SK-N-SH (cell line): ENCODE results near the gene HES6. TPM values are rescaled to one million over a fixed set of nuclear protein-coding genes. Genes with fewer than 3 reads are reported as not detected.
A peak's percentile ranks its signal among the peaks of the same experiment; 100 is the strongest.

ENCODE experiments used
- CTCF ChIA-PET: fragments of 300-600, 350-600 bp; formaldehyde crosslinking; extraction: SDS; loops from one replicate; lab custom pipeline; 2021; lab: Yijun Ruan, JAX
- POLR2A ChIA-PET: fragments of 350-600 bp; sonication (Branson Sonifier 250); formaldehyde crosslinking; extraction: SDS; loops from one replicate; lab custom pipeline; 2020; ENCODE audit warnings: antibody characterized with exemption, inconsistent platforms; lab: Yijun Ruan, JAX
- DNase-seq: peaks from one replicate; pipeline ENCODE4 v3.0.0; 2012
- H2AFZ ChIP-seq: fragments of 200-600 bp; sonication (generic); 2 replicates; pipeline ENCODE4 v1.8.1; 2016; ENCODE audit warnings: antibody characterized with exemption, mild to moderate bottlenecking, low read depth
- H3F3A ChIP-seq: fragments of 200-600 bp; sonication (generic); replicated peaks from 2 replicates; pipeline ENCODE3; 2016; ENCODE audit warnings: antibody characterized with exemption, mild to moderate bottlenecking; ENCODE audit not compliant: insufficient read depth
- H3K27ac ChIP-seq, 2 experiments: fragments of 200-500 bp in 1 of 2; fragments of 200-600 bp in 1 of 2; sonication (Bioruptor generic) in 1 of 2; sonication (generic), shearing (Covaris generic) in 1 of 2; 2 replicates each; pipeline versions ENCODE4 v1.5.1 to v1.6.1; 2014 to 2016; ENCODE audit warnings: low read depth in 2 of 2, inconsistent platforms in 1 of 2, low read length in 1 of 2, mild to moderate bottlenecking in 1 of 2, mixed read lengths in 1 of 2
- H3K27me3 ChIP-seq: fragments of 200-600 bp; sonication (generic), shearing (Covaris generic); 2 replicates; pipeline ENCODE4 v1.6.1; 2016; ENCODE audit warnings: mixed run types; ENCODE audit not compliant: insufficient read depth
- H3K36me3 ChIP-seq, 2 experiments: fragments of 200-500 bp in 1 of 2; fragments of 200-600 bp in 1 of 2; sonication (Bioruptor generic) in 1 of 2; sonication (generic) in 1 of 2; replicated peaks in 1 of 2; 2 replicates each; pipeline versions ENCODE3 to v1.5.1; 2014 to 2016; ENCODE audit warnings: low read length in 1 of 2, mild to moderate bottlenecking in 1 of 2; ENCODE audit not compliant: insufficient read depth in 2 of 2, control insufficient read depth in 1 of 2
- H3K4me1 ChIP-seq, 2 experiments: fragments of 200-500 bp in 1 of 2; fragments of 200-600 bp in 1 of 2; sonication (Bioruptor generic) in 1 of 2; sonication (generic), shearing (Covaris generic) in 1 of 2; 2 replicates each; pipeline versions ENCODE4 v1.5.1 to v1.6.1; 2014 to 2016; ENCODE audit warnings: low read depth in 1 of 2, low read length in 1 of 2, mixed run types in 1 of 2; ENCODE audit not compliant: insufficient read depth in 2 of 2, control insufficient read depth in 1 of 2
- H3K4me2 ChIP-seq: fragments of 200-600 bp; sonication (generic), shearing (Covaris generic); 2 replicates; pipeline ENCODE4 v1.6.1; 2017; ENCODE audit warnings: mixed run types
- H3K4me3 ChIP-seq, 2 experiments: fragments of 200-500 bp in 1 of 2; fragments of 200-600 bp in 1 of 2; sonication (Bioruptor generic) in 1 of 2; sonication (generic), shearing (Covaris generic) in 1 of 2; 2 replicates each; pipeline versions ENCODE4 v1.5.1 to v1.8.1; 2014 to 2016; ENCODE audit warnings: low read depth in 2 of 2, inconsistent platforms in 1 of 2, low read length in 1 of 2, mild to moderate bottlenecking in 1 of 2, mixed read lengths in 1 of 2, moderate library complexity in 1 of 2
- H3K79me2 ChIP-seq: fragments of 200-600 bp; sonication (generic); 2 replicates; pipeline ENCODE4 v1.8.1; 2017; ENCODE audit warnings: mild to moderate bottlenecking; ENCODE audit not compliant: insufficient read depth
- H3K9ac ChIP-seq: fragments of 200-600 bp; sonication (generic); 2 replicates; pipeline ENCODE4 v1.6.1; 2017; ENCODE audit warnings: mixed run types
- H3K9me2 ChIP-seq: fragments of 200-600 bp; sonication (generic); 2 replicates; pipeline ENCODE4 v1.6.1; 2017; ENCODE audit warnings: mixed run types
- H3K9me3 ChIP-seq: fragments of 200-600 bp; sonication (generic); 2 replicates; pipeline ENCODE4 v1.6.1; 2017; ENCODE audit warnings: mixed run types, mild to moderate bottlenecking, moderate library complexity
- H4K20me1 ChIP-seq: fragments of 200-600 bp; sonication (generic); 2 replicates; pipeline ENCODE4 v1.6.1; 2017; ENCODE audit warnings: mild to moderate bottlenecking, mixed run types; ENCODE audit not compliant: insufficient read depth
- CTCF ChIP-seq: fragments of 200-600 bp; sonication (generic); IDR thresholded peaks from 2 replicates; pipeline ENCODE4 v1.6.1; 2017; ENCODE audit warnings: antibody characterized with exemption, mild to moderate bottlenecking, moderate library complexity
- EP300 ChIP-seq, 2 experiments: IDR thresholded peaks; 2 replicates each; pipeline versions ENCODE4 v1.4.0 to v1.6.1; 2012; ENCODE audit warnings: borderline replicate concordance in 1 of 2, low read depth in 1 of 2, low read length in 1 of 2
- GABPA ChIP-seq: IDR thresholded peaks from 2 replicates; pipeline ENCODE4 v1.4.0; 2012; ENCODE audit warnings: low read depth, mild to moderate bottlenecking
- JUND ChIP-seq: IDR thresholded peaks from 2 replicates; pipeline ENCODE4 v1.4.0; 2012
- MXI1 ChIP-seq: IDR thresholded peaks from 2 replicates; pipeline ENCODE4 v1.6.1; 2012; ENCODE audit warnings: mild to moderate bottlenecking, low read depth, low read length, improper control_type of control experiment
- PBX3 ChIP-seq: IDR thresholded peaks from 2 replicates; pipeline ENCODE4; 2012
- REST ChIP-seq: IDR thresholded peaks from 2 replicates; pipeline ENCODE4 v1.6.1; 2012; ENCODE audit warnings: mild to moderate bottlenecking, low read depth, low read length, moderate library complexity
- YY1 ChIP-seq: IDR thresholded peaks from 2 replicates; pipeline ENCODE4 v1.4.0; 2012; ENCODE audit warnings: low read depth, mild to moderate bottlenecking
- WGBS: methylation state at CpG from one replicate; pipeline ENCODE4 v1.1.6; 2017; ENCODE audit warnings: low lambda C conversion rate; 5-methylcytosine and 5-hydroxymethylcytosine counted together
- polyA plus RNA-seq, 3 experiments: library from polyadenylated mRNA; depleted of rRNA; stranded (reverse); fragments of >200 nt; gene quantifications; 2 replicates each; pipeline ENCODE4 v1.2.3, GENCODE V29; 2012

Gene HES6
- polyA plus RNA-seq, 1 of the 3 experiments (the other 2 are of a cell fraction) = 3.6 TPM

GRCh38 chr2:238202326-238203093 lies 37.3 kb downstream of the HES6 start:
- DNase-seq = peak; percentile 45
- no peaks in the 10 kb centered on the region for H3K9me3 ChIP-seq
- ChIA-PET CTCF (interaction anchor here (0.7 to 1.4 kb wide), 6 partner anchors 14 to 690 kb away, joined by 3 read pairs; partner anchors contain the start of gene HES6), POLR2A (no interaction called here)
- H3K4me2 ChIP-seq = peak overlapping the region; percentile 95
- no peak overlapping the region for H2AFZ ChIP-seq
- H3K79me2 ChIP-seq = peaks cover 59% of the 10 kb centered on the region
- peaks cover 14 to 17% of the 10 kb centered on the region in 2 experiments; a peak in 2 of 4 replicates for H3K4me1 ChIP-seq
- H3F3A ChIP-seq = peaks cover 5% of the 10 kb centered on the region
- peaks cover 3% of the 10 kb centered on the region; the same call in 1 of the 2 replicates for H3K27me3 ChIP-seq
- TF ChIP-seq YY1 (no peak; the same call in 1 of the 2 replicates), MXI1 (peak; percentile 38; the same call in 1 of the 2 replicates)
- H3K4me3 ChIP-seq = peak overlapping the region; percentile 76 to 91
- peak overlapping the region; percentile 50 to 76; a peak in 3 of 4 replicates for H3K27ac ChIP-seq
- WGBS = 16% methylated on average over 18 of the region's 27 CpGs
- peaks cover 53% of the 10 kb centered on the region for H4K20me1 ChIP-seq
- no peaks in the 10 kb centered on the region for H3K9me2 ChIP-seq
- peak overlapping the region; percentile 79 for H3K9ac ChIP-seq
- peaks cover 0 to 17% of the 10 kb centered on the region in 2 experiments for H3K36me3 ChIP-seq

- no peak overlapping the region for H3K4me3 ChIP-seq
- H2AFZ ChIP-seq = no peak overlapping the region
- ChIA-PET CTCF (interaction anchor here (0.6 to 1.5 kb wide), 4 partner anchors 11 to 477 kb away, joined by 3 to 4 read pairs (median 3); no protein-coding TSS in a partner anchor), POLR2A (no interaction called here)
- no peak for DNase-seq
- H3F3A ChIP-seq = no peaks in the 10 kb centered on the region
- H3K9me2 ChIP-seq = no peaks in the 10 kb centered on the region
- TF ChIP-seq JUND (no peak), GABPA (no peak), EP300 (IDR thresholded peaks at IDR 0.05; ENCODE audit: borderline replicate concordance in 1 of 2, low read depth in 1 of 2, low read length in 1 of 2) (no peak), CTCF (no peak), REST (no peak), PBX3 (no peak)
- peaks cover 31% of the 10 kb centered on the region for H3K79me2 ChIP-seq
- H3K9me3 ChIP-seq = no peaks in the 10 kb centered on the region
- H3K4me2 ChIP-seq = no peak overlapping the region
- 100% methylated on average over 2 of the region's 2 CpGs for WGBS
- H3K27me3 ChIP-seq = no peaks in the 10 kb centered on the region
- H3K27ac ChIP-seq = no peak overlapping the region
- H3K9ac ChIP-seq = no peak overlapping the region
- peaks cover 10% of the 10 kb centered on the region for H4K20me1 ChIP-seq
- H3K36me3 ChIP-seq = peaks cover 64 to 83% of the 10 kb centered on the region in 2 experiments
- H3K4me1 ChIP-seq = no peaks in the 10 kb centered on the region
Measured at GRCh38 chr2:238190445-238190844, 49.4 kb downstream of the HES6 start.

Other genes starting within 250 kb of the HES6 start
- gene SCLY, start 179.0 kb downstream of the HES6 start, polyA plus RNA-seq (2012; rRNA removed) = 19.1 and 20.9 TPM in 2 replicates
- 0.03 and 0.05 TPM in 2 replicates for gene ESPNL, start 139.7 kb downstream of the HES6 start, polyA plus RNA-seq (2012; rRNA removed)
- gene KLHL30, start 101.4 kb downstream of the HES6 start, polyA plus RNA-seq (2012; rRNA removed) = not detected in 2 replicates
- 1.3 and 1.5 TPM in 2 replicates for gene ERFE, start 81.1 kb downstream of the HES6 start, polyA plus RNA-seq (2012; rRNA removed)
- 35.6 and 49.2 TPM in 2 replicates for gene ILKAP, start 36.3 kb downstream of the HES6 start, polyA plus RNA-seq (2012; rRNA removed)
- 0.82 and 0.96 TPM in 2 replicates for gene PER2, start 48.6 kb upstream of the HES6 start, polyA plus RNA-seq (2012; rRNA removed)
- gene TRAF3IP1, start 80.5 kb upstream of the HES6 start, polyA plus RNA-seq (2012; rRNA removed) = 9.7 and 15.0 TPM in 2 replicates
- gene ASB1, start 186.9 kb upstream of the HES6 start, polyA plus RNA-seq (2012; rRNA removed) = 33.3 and 33.6 TPM in 2 replicates